OCI-LY7 (cell line): Measurements from ENCODE around the gene GNG7. TPM values are rescaled to one million over a fixed set of nuclear protein-coding genes. Genes with fewer than 3 reads are reported as not detected.
A peak's percentile ranks its signal among the peaks of the same experiment; 100 is the strongest.

Source experiments
- BruUV-seq: library from RNA; stranded (reverse); fragments of 400-500 nt; replicated peaks from 2 replicates; lab custom pipeline; 2021; lab: Mats Ljungman, UMichigan
- CTCF ChIA-PET: fragments of 300-600 bp; sonication (Branson Sonifier 250); formaldehyde crosslinking; loops from one replicate; lab custom pipeline; 2022; ENCODE audit warnings: antibody characterized with exemption; ENCODE audit not compliant: unreplicated experiment; lab: Charles Lee
- POLR2A ChIA-PET: fragments of 300-600 bp; sonication (Branson Sonifier 250); formaldehyde crosslinking; loops from one replicate; lab custom pipeline; 2022; ENCODE audit warnings: antibody characterized with exemption; lab: Charles Lee
- DNase-seq: peaks from one replicate; pipeline ENCODE4 v3.0.0-alpha.2; 2015; ENCODE audit warnings: low spot score
- H2AFZ ChIP-seq: fragments of 200-600 bp; sonication (generic), shearing (Covaris generic); 2 replicates; pipeline ENCODE4 v1.6.1; 2014; ENCODE audit warnings: mild to moderate bottlenecking, antibody characterized with exemption, low read length, moderate library complexity
- H3K27ac ChIP-seq: fragments of 200-600 bp; sonication (generic); 2 replicates; pipeline ENCODE4 v1.5.1; 2014; ENCODE audit warnings: mixed run types, low read depth, mild to moderate bottlenecking, moderate library complexity, low read length, inconsistent platforms; ENCODE audit not compliant: poor library complexity, severe bottlenecking
- H3K36me3 ChIP-seq: fragments of 200-600 bp; sonication (generic); 2 replicates; pipeline ENCODE4 v1.6.1; 2014; ENCODE audit warnings: mild to moderate bottlenecking, antibody characterized with exemption, low read length, moderate library complexity, mixed read lengths; ENCODE audit not compliant: insufficient read depth
- H3K4me1 ChIP-seq: fragments of 200-600 bp; sonication (generic); 2 replicates; pipeline ENCODE4 v1.5.1; 2014; ENCODE audit warnings: mild to moderate bottlenecking, low read length; ENCODE audit not compliant: insufficient read depth, poor library complexity, severe bottlenecking
- H3K4me2 ChIP-seq: fragments of 200-600 bp; sonication (generic); 2 replicates; pipeline ENCODE4 v1.6.1; 2014; ENCODE audit warnings: mild to moderate bottlenecking, low read length
- H3K4me3 ChIP-seq: fragments of 200-600 bp; sonication (generic); 2 replicates; pipeline ENCODE4 v1.5.1; 2014; ENCODE audit warnings: mild to moderate bottlenecking, low read depth, low read length; ENCODE audit not compliant: poor library complexity, severe bottlenecking
- H3K79me2 ChIP-seq: fragments of 200-600 bp; sonication (generic); 2 replicates; pipeline ENCODE4 v1.6.1; 2016; ENCODE audit warnings: low read depth, mild to moderate bottlenecking, low read length, moderate library complexity, mixed read lengths; ENCODE audit not compliant: insufficient read depth
- H3K9me2 ChIP-seq: fragments of 200-600 bp; sonication (generic); 2 replicates; pipeline ENCODE4 v1.6.1; 2016; ENCODE audit warnings: mild to moderate bottlenecking, low read length, mixed read lengths; ENCODE audit not compliant: insufficient read depth
- H3K9me3 ChIP-seq: fragments of 200-600 bp; sonication (generic); 2 replicates; pipeline ENCODE4 v1.6.1; 2014; ENCODE audit warnings: mild to moderate bottlenecking, mixed run types, low read length, mixed read lengths
- H4K20me1 ChIP-seq: fragments of 200-600 bp; sonication (generic); 2 replicates; pipeline ENCODE4 v1.6.1; 2014; ENCODE audit warnings: mild to moderate bottlenecking, antibody characterized with exemption, low read length, moderate library complexity, mixed read lengths; ENCODE audit not compliant: insufficient read depth
- EZH2phosphoT487 ChIP-seq: fragments of 200-600 bp; sonication (generic); IDR thresholded peaks from 2 replicates; pipeline ENCODE4 v1.6.1; 2018; ENCODE audit warnings: low read depth, borderline replicate concordance, mild to moderate bottlenecking, mixed run types, antibody characterized with exemption, low read length, moderate library complexity, mixed read lengths
- intact Hi-C: fragments of 100-400 bp; cut with micrococcal nuclease; formaldehyde crosslinking; loops from one replicate; pipeline ENCODE4 v1.10.0; 2022; ENCODE audit not compliant: unreplicated experiment
- total RNA-seq, 2 experiments: library from RNA; depleted of rRNA in 1 of 2; stranded (reverse); fragments of >200 nt in 1 of 2; shearing (Covaris generic) in 1 of 2; gene quantifications; 2 replicates each; pipeline ENCODE4 v1.2.3, GENCODE V29; 2014 to 2022
- TF ChIP-seq, protein P1 (sequence below): fragments of 200-600 bp; sonication (generic); conservative IDR thresholded peaks from 2 replicates; pipeline ENCODE4 v1.5.1; 2014; ENCODE audit warnings: mild to moderate bottlenecking, antibody characterized with exemption, low read length, moderate library complexity, mixed read lengths

The GNG7 gene
- total RNA-seq, 2 experiments from 2014 or later = 13.9 to 15.3 TPM

GRCh38 chr19:2703691-2704216, 1.3 kb upstream of the GNG7 start:
- no peak overlapping the region for H2AFZ ChIP-seq
- H3K4me3 ChIP-seq = no peak overlapping the region
- no peaks in the 10 kb centered on the region for H3K9me3 ChIP-seq
- H3K27ac ChIP-seq = no peak overlapping the region
- no peak for DNase-seq
- no peak for TF ChIP-seq EZH2phosphoT487
- TF ChIP-seq, protein P1, sequence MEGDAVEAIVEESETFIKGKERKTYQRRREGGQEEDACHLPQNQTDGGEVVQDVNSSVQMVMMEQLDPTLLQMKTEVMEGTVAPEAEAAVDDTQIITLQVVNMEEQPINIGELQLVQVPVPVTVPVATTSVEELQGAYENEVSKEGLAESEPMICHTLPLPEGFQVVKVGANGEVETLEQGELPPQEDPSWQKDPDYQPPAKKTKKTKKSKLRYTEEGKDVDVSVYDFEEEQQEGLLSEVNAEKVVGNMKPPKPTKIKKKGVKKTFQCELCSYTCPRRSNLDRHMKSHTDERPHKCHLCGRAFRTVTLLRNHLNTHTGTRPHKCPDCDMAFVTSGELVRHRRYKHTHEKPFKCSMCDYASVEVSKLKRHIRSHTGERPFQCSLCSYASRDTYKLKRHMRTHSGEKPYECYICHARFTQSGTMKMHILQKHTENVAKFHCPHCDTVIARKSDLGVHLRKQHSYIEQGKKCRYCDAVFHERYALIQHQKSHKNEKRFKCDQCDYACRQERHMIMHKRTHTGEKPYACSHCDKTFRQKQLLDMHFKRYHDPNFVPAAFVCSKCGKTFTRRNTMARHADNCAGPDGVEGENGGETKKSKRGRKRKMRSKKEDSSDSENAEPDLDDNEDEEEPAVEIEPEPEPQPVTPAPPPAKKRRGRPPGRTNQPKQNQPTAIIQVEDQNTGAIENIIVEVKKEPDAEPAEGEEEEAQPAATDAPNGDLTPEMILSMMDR = no peak
- H3K36me3 ChIP-seq = no peaks in the 10 kb centered on the region
- BruUV-seq = no TSS peak
- H3K4me2 ChIP-seq = no peak overlapping the region
- peaks cover 38% of the 10 kb centered on the region for H3K4me1 ChIP-seq
- H3K9me2 ChIP-seq = no peaks in the 10 kb centered on the region
- intact Hi-C loops = no loop called here
- CTCF ChIA-PET = no interaction called here
- H3K79me2 ChIP-seq = no peaks in the 10 kb centered on the region
- peaks cover 4% of the 10 kb centered on the region; the same call in 1 of the 2 replicates for H4K20me1 ChIP-seq
- POLR2A ChIA-PET = no interaction called here

DNA sequence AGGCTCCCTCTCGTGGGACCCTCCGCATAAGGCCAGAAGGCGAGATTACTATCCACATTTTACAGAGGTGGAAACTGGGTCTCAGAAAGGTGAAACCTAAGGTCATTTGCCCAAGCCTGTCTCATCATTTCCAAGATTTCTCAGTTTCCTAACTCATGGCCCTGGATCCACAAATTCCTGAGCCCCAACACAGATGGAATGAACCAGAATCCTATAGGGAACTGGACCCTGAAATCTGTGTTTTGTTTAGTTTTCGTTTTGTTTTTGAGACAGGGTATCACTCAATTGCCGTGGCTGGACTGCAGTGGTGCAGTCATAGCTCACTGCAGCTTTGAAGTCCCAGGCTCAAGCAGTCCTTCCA, 563 bp upstream of the GNG7 start:
- no TSS peak for BruUV-seq
- Histone ChIP-seq H2AFZ (no peak overlapping the region), H4K20me1 (peaks cover 4% of the 10 kb centered on the region; the same call in 1 of the 2 replicates), H3K9me3 (no peaks in the 10 kb centered on the region), H3K4me2 (peak overlapping the region; percentile 57), H3K4me3 (peak overlapping the region; percentile 28), H3K36me3 (no peaks in the 10 kb centered on the region), H3K79me2 (no peaks in the 10 kb centered on the region), H3K9me2 (no peaks in the 10 kb centered on the region), H3K4me1 (peaks cover 44% of the 10 kb centered on the region), H3K27ac (no peak overlapping the region)
- intact Hi-C loops = no loop called here
- no peak for DNase-seq
- TF ChIP-seq, protein P1 = no peak
- no peak for TF ChIP-seq EZH2phosphoT487
- CTCF ChIA-PET = no interaction called here
- POLR2A ChIA-PET = no interaction called here
